ENCODE data around the gene AMHR2.

The AMHR2 gene

DNA sequence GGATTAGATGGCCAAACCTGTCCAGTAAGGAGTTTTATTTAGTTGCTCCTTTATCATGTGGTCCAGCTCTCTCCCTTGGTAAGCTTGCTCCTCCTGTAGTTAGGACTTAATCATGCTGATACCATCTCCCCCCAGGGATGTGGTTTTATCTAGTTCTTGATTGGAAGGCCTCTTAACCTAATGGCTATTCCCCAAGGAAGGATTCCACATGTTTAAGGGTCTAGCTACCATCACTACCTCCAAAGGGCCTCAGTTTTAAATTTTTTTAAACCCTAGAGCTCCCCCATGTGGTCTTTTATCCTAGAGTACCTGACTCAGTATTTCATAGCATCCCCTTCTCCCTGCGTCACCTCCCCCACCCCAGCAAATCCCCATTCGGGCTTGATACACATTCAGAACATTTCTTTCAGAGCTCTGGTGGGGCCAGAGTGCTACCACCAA, 53.1 kb downstream of the AMHR2 start:
- TF ChIP-seq, protein P1, sequence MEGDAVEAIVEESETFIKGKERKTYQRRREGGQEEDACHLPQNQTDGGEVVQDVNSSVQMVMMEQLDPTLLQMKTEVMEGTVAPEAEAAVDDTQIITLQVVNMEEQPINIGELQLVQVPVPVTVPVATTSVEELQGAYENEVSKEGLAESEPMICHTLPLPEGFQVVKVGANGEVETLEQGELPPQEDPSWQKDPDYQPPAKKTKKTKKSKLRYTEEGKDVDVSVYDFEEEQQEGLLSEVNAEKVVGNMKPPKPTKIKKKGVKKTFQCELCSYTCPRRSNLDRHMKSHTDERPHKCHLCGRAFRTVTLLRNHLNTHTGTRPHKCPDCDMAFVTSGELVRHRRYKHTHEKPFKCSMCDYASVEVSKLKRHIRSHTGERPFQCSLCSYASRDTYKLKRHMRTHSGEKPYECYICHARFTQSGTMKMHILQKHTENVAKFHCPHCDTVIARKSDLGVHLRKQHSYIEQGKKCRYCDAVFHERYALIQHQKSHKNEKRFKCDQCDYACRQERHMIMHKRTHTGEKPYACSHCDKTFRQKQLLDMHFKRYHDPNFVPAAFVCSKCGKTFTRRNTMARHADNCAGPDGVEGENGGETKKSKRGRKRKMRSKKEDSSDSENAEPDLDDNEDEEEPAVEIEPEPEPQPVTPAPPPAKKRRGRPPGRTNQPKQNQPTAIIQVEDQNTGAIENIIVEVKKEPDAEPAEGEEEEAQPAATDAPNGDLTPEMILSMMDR (IDR thresholded peaks at IDR 0.05; ENCODE audit: control insufficient read depth, insufficient read depth, low read depth, low read length, missing control alignments) = peak; percentile 27
- no peak overlapping the region for H3K4me3 ChIP-seq (ENCODE audit: control insufficient read depth, low read depth, low read length)
- no peak for DNase-seq (ENCODE audit: low read depth)

DNA sequence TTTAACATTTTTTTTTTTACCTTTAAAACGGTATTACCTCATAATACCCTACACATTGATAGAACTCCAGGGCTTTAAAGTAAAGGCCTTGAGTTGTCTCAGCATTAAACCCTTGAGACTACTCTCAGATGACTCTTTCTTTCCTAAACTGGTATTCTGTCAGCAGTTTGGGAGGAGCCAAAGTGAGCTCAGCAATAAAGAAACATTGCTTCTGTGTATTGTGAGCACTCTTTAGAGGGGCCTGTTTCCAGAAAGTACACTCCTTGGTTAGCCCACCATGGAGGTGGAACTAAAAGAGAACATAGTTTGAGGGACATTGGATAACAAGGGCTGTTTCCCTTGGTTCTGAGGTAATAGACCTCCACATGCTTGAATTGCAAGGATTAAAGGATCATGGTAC, 55.2 kb downstream of the AMHR2 start:
- TF ChIP-seq, protein P1 (IDR thresholded peaks at IDR 0.05; ENCODE audit: control insufficient read depth, insufficient read depth, low read depth, low read length, missing control alignments) = no peak
- no peak overlapping the region for H3K4me3 ChIP-seq (ENCODE audit: control insufficient read depth, low read depth, low read length)
- DNase-seq (ENCODE audit: low read depth) = no peak

DNA sequence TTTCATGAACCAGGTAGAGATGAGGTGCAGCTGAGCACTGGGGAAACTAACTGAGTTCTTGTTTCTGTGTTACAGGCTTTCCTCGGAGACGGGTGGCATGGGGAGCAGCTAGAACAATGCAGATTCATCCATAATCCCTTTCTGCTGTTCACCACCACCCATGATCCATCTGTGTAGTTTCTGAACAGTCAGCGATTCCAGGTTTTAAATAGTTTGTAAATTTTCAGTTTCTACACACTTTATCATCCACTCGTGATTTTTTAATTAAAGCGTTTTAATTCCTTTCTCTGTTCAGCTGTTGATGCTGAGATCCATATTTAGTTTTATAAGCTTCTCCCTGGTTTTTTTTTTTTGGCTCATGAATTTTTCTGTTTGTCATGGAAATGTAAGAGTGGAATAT, 55.7 kb downstream of the AMHR2 start:
- no peak overlapping the region for H3K4me3 ChIP-seq (ENCODE audit: control insufficient read depth, low read depth, low read length)
- TF ChIP-seq, protein P1 (IDR thresholded peaks at IDR 0.05; ENCODE audit: control insufficient read depth, insufficient read depth, low read depth, low read length, missing control alignments) = no peak
- no peak for DNase-seq (ENCODE audit: low read depth)

DNA sequence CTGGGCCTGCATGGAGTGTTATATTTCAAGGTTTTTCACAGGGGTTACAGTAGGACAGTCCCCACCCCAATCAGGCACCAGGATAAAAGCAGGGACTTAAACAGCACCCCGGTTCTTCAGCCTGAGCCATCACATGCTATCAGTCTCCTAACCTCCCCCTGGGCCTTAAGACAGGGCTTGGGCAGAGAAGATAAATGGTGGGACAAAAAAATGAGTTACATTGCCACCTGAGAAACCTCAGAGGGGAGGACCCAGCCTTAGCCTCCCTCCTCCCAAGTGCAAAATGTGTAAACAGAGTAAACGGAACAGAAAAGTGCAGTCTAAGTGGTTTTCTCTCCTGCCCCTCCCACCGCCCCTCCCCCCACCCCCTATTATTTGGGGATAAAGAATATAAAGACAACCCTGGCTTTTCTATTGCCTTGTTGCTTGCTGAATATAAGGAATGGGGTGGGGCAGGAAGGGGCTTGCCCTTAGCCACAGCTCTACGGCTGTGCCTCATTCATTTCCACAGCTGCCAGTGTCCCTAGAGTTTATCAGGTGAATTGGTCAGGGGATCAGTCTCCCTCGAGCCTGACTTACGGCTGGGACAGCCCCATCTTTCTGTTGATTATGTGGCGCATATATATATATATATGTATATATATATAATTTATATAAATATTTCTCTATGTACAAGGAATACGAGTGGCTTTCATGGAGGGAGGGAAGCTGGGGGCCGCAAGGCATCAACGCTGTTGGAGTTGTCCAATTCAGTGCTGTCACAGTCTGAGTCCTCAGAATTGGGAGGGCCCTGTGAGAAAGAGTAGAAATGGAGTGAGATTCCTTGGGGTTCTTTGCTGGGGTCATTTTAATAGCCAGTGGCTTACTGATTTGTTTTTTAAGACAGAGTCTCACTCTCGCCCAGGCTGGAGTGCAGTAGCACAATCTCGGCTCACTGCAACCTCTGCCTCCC, 57.1 kb downstream of the AMHR2 start:
- no peak for DNase-seq (ENCODE audit: low read depth)
- TF ChIP-seq, protein P1 (IDR thresholded peaks at IDR 0.05; ENCODE audit: control insufficient read depth, insufficient read depth, low read depth, low read length, missing control alignments) = no peak
- H3K4me3 ChIP-seq (ENCODE audit: control insufficient read depth, low read depth, low read length) = no peak overlapping the region

All from AG09309 (cell line).